ENCODE data around the gene PGK2. TPM values are rescaled to one million over a fixed set of nuclear protein-coding genes. Genes with fewer than 3 reads are reported as not detected.

PGK2 gene
- total RNA-seq, result not detected in 2 replicates
- not detected in 2 replicates for polyA plus RNA-seq

DNA sequence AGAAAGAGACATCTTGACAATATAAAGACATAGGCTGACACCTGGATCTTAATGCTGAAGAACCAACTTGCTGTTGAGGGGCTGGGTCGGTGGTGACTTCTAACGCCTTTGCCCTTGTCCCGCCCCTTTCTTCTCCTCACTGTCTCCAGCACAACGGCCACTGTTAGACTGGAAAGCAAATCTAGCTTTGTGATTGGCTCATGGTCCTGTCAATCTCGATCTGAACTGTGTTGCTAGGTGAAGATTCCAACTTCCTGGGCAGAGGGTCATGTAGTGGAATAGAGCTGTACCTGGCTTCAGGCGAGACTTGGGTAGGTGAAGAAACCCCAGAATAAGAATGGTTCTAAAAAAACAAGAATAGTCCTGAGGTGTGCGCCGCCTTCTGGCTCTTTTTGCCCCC is at the start of gene PGK2:
Gene PGK2, minus strand, starts transcription at position 110 of the 400 bp plus-strand sequence. Its CDS starts 98 bp downstream, at position 12.
- Histone ChIP-seq H4K20me1 (ENCODE audit: insufficient read depth, poor library complexity, severe bottlenecking) (no peaks in the 10 kb centered on the region), H3K27ac (no peak within 1 kb of the TSS), H3K27me3 (no peaks in the 10 kb centered on the region), H3K79me2 (no peaks in the 10 kb centered on the region), H2AFZ (no peak within 1 kb of the TSS), H3K4me1 (ENCODE audit: insufficient read depth) (no peaks in the 10 kb centered on the region), H3K36me3 (replicated peaks; ENCODE audit: insufficient read depth, low read depth) (no peaks in the 10 kb centered on the region), H3K9me2 (replicated peaks; ENCODE audit: insufficient read depth) (no peaks in the 10 kb centered on the region), H3K4me2 (no peak within 1 kb of the TSS), H3K9me3 (ENCODE audit: low read depth) (no peaks in the 10 kb centered on the region), H3K4me3 (no peak within 1 kb of the TSS)
- WGBS (ENCODE audit: low lambda C conversion rate, missing lambda C conversion rate), result 86% methylated on average over 8 of the region's 8 CpGs
- DNase-seq (ENCODE audit: low spot score), result no peak
- TF ChIP-seq, protein P1, sequence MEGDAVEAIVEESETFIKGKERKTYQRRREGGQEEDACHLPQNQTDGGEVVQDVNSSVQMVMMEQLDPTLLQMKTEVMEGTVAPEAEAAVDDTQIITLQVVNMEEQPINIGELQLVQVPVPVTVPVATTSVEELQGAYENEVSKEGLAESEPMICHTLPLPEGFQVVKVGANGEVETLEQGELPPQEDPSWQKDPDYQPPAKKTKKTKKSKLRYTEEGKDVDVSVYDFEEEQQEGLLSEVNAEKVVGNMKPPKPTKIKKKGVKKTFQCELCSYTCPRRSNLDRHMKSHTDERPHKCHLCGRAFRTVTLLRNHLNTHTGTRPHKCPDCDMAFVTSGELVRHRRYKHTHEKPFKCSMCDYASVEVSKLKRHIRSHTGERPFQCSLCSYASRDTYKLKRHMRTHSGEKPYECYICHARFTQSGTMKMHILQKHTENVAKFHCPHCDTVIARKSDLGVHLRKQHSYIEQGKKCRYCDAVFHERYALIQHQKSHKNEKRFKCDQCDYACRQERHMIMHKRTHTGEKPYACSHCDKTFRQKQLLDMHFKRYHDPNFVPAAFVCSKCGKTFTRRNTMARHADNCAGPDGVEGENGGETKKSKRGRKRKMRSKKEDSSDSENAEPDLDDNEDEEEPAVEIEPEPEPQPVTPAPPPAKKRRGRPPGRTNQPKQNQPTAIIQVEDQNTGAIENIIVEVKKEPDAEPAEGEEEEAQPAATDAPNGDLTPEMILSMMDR (IDR thresholded peaks at IDR 0.05; ENCODE audit: poor library complexity), result no peak
- TF ChIP-seq EZH2 (IDR thresholded peaks at IDR 0.05; ENCODE audit: borderline replicate concordance) (no peak), EZH2phosphoT487 (IDR thresholded peaks at IDR 0.05; ENCODE audit: low read depth, severe bottlenecking, unreplicated experiment) (no peak)

DNA sequence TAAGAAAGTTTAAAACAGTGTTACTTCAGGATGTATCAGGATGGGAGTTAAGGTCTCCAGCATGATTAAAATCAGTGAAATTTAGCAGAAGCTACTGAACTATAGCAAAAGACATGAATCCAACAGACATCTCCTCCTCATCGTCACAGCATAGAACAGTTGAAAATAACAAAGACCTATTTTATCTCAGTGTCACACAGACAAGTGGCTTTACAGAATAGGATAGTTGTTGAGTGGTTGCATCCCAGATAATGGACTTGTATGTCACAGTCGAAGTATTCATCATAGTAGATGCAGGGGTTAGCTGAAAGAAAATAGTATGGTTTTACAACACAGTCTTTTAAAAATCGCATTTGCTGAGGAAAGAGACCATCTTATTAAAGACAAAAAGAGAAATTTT is 48.1 kb upstream of the PGK2 start:
- no peaks in the 10 kb centered on the region for H3K79me2 ChIP-seq
- no peak overlapping the region for H3K4me2 ChIP-seq
- no peak overlapping the region for H3K27ac ChIP-seq
- no peaks in the 10 kb centered on the region for H3K27me3 ChIP-seq
- no peak overlapping the region for H2AFZ ChIP-seq
- H3K9me2 ChIP-seq (replicated peaks; ENCODE audit: insufficient read depth), result no peaks in the 10 kb centered on the region
- no peak for DNase-seq (ENCODE audit: low spot score)
- no peaks in the 10 kb centered on the region for H3K4me1 ChIP-seq (ENCODE audit: insufficient read depth)
- H4K20me1 ChIP-seq (ENCODE audit: insufficient read depth, poor library complexity, severe bottlenecking), result no peaks in the 10 kb centered on the region
- no peaks in the 10 kb centered on the region for H3K36me3 ChIP-seq (replicated peaks; ENCODE audit: insufficient read depth, low read depth)
- no peak for TF ChIP-seq EZH2 (IDR thresholded peaks at IDR 0.05; ENCODE audit: borderline replicate concordance)
- WGBS (ENCODE audit: low lambda C conversion rate, missing lambda C conversion rate), result 91% methylated on average over 3 of the region's 3 CpGs
- no peak overlapping the region for H3K4me3 ChIP-seq
- H3K9me3 ChIP-seq (ENCODE audit: low read depth), result no peaks in the 10 kb centered on the region

DNA sequence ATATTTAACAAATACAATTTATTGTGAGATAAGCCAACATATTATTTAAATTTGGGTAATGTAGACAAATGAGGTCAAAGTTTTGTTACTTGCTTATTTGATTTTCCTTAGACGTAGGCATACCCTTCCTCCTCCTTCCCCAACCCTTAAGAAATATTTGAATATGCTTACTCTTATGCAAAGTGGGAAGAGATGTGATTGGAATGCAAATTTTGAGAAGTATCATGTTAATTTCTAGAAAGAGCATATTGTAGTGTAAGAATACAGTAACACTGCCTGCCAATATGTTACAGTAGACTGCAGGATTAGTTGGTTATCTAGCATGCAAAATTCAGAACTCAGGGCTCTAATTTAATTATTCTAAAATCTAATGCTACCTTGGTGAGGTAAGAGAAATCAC is 46.3 kb upstream of the PGK2 start:
- no peaks in the 10 kb centered on the region for H3K9me2 ChIP-seq (replicated peaks; ENCODE audit: insufficient read depth)
- no peaks in the 10 kb centered on the region for H3K36me3 ChIP-seq (replicated peaks; ENCODE audit: insufficient read depth, low read depth)
- no peak overlapping the region for H3K4me2 ChIP-seq

DNA sequence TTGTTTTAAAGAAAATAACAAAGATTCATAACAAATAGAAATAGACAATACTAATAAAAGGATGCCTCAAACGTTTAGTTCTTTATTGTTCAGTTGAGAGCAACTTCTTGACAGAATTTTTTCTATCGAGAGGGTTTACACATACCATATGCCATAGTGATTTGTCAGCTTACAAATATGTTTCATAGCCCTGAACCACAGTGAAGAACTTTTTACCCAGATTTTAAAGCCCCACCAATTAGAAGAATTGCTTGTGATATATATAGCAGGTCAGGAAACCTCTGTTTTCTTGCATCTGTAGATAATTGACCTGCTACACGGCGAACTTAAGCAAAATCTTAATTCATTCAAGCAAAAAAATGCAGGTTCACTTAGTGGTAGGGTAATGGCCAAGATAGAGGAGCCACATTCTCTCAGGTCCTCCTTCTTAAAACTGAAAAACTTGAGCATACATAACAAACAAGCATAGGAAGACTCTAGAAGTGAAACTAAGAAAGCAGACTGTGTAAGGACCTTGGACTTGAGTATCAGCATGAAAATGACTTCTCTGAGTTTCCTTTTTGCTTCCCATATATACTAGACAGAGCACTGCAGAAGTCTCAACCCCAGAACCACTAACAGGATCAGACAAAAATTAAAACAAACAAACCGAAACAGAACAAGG is 39.8 kb upstream of the PGK2 start:
- no peak overlapping the region for H3K27ac ChIP-seq
- no peaks in the 10 kb centered on the region for H3K9me2 ChIP-seq (replicated peaks; ENCODE audit: insufficient read depth)
- H3K36me3 ChIP-seq (replicated peaks; ENCODE audit: insufficient read depth, low read depth), result no peaks in the 10 kb centered on the region
- H3K79me2 ChIP-seq, result no peaks in the 10 kb centered on the region
- H3K4me2 ChIP-seq, result peak overlapping the region; percentile 41
- 77% methylated on average over 5 of the region's 5 CpGs for WGBS (ENCODE audit: low lambda C conversion rate, missing lambda C conversion rate)
- H3K4me3 ChIP-seq, result no peak overlapping the region
- H3K27me3 ChIP-seq, result no peaks in the 10 kb centered on the region
- no peak for TF ChIP-seq EZH2phosphoT487 (IDR thresholded peaks at IDR 0.05; ENCODE audit: low read depth, severe bottlenecking, unreplicated experiment)
- no peak for TF ChIP-seq EZH2 (IDR thresholded peaks at IDR 0.05; ENCODE audit: borderline replicate concordance)
- TF ChIP-seq, protein P1 (IDR thresholded peaks at IDR 0.05; ENCODE audit: poor library complexity), result no peak
- DNase-seq (ENCODE audit: low spot score), result no peak
- H3K9me3 ChIP-seq (ENCODE audit: low read depth), result no peaks in the 10 kb centered on the region
- no peaks in the 10 kb centered on the region for H3K4me1 ChIP-seq (ENCODE audit: insufficient read depth)
- no peak overlapping the region for H2AFZ ChIP-seq
- no peaks in the 10 kb centered on the region for H4K20me1 ChIP-seq (ENCODE audit: insufficient read depth, poor library complexity, severe bottlenecking)

More for the DNA sequence above, 46.3 kb upstream of the PGK2 start:
- TF ChIP-seq EZH2 (IDR thresholded peaks at IDR 0.05; ENCODE audit: borderline replicate concordance) (no peak), EZH2phosphoT487 (IDR thresholded peaks at IDR 0.05; ENCODE audit: low read depth, severe bottlenecking, unreplicated experiment) (no peak)
- TF ChIP-seq, protein P1 (IDR thresholded peaks at IDR 0.05; ENCODE audit: poor library complexity), result no peak
- Histone ChIP-seq H3K27ac (no peak overlapping the region), H3K4me3 (no peak overlapping the region), H3K27me3 (no peaks in the 10 kb centered on the region), H3K9me3 (ENCODE audit: low read depth) (no peaks in the 10 kb centered on the region), H4K20me1 (ENCODE audit: insufficient read depth, poor library complexity, severe bottlenecking) (no peaks in the 10 kb centered on the region), H3K4me1 (ENCODE audit: insufficient read depth) (no peaks in the 10 kb centered on the region), H3K79me2 (no peaks in the 10 kb centered on the region), H2AFZ (no peak overlapping the region)
- DNase-seq (ENCODE audit: low spot score), result no peak
- 92% methylated on average over 1 of the region's 1 CpG for whole genome bisulfite sequencing (ENCODE audit: low lambda C conversion rate, missing lambda C conversion rate)
